NAMALWA (cell line): ENCODE data around the gene ATP11C.
"Not testable (repeated sequence)": the region's sequence is repeated elsewhere in the genome, so short reads cannot be mapped to it uniquely, and the experiment has no call there.

ENCODE experiments used
- DNase-seq: peaks from one replicate; pipeline ENCODE4 v3.0.0-alpha.2; 2015; ENCODE audit warnings: low spot score

ATP11C gene

GRCh38 chrX:139856826-139857225 lies 76.0 kb downstream of the ATP11C start:
- not testable (repeated sequence) for DNase-seq

GRCh38 chrX:139851730-139852129 lies 81.1 kb downstream of the ATP11C start:
- no peak for DNase-seq

GRCh38 chrX:139850968-139851367 lies 81.9 kb downstream of the ATP11C start:
- DNase-seq = no peak

GRCh38 chrX:139844884-139845283 lies 88.0 kb downstream of the ATP11C start:
- no peak for DNase-seq

- no peak for DNase-seq
Observed at GRCh38 chrX:139844163-139844562, 88.7 kb downstream of the ATP11C start.

- no peak for DNase-seq
Observed at GRCh38 chrX:139842326-139843185, 90.3 kb downstream of the ATP11C start.

GRCh38 chrX:139836335-139836734 lies 96.5 kb downstream of the ATP11C start:
- not testable (repeated sequence) for DNase-seq

GRCh38 chrX:139834879-139835278 lies 98.0 kb downstream of the ATP11C start:
- no peak for DNase-seq

- no peak for DNase-seq
Observed at GRCh38 chrX:139832718-139833309, 100.0 kb downstream of the ATP11C start.

GRCh38 chrX:139831675-139832456 lies 101.0 kb downstream of the ATP11C start:
- DNase-seq = peak; percentile 25

GRCh38 chrX:139831017-139831416 lies 101.8 kb downstream of the ATP11C start:
- DNase-seq = no peak

- DNase-seq = no peak
Observed at GRCh38 chrX:139828830-139829229, 104.0 kb downstream of the ATP11C start.

- DNase-seq = no peak
Observed at GRCh38 chrX:139828033-139828432, 104.8 kb downstream of the ATP11C start.

- no peak for DNase-seq
Observed at GRCh38 chrX:139826065-139827044, 106.5 kb downstream of the ATP11C start.

- DNase-seq = no peak
Observed at GRCh38 chrX:139825618-139826017, 107.2 kb downstream of the ATP11C start.

- DNase-seq = no peak
Observed at GRCh38 chrX:139823806-139824205, 109.0 kb downstream of the ATP11C start.

- no peak for DNase-seq
Observed at GRCh38 chrX:139820358-139820984, 112.4 kb downstream of the ATP11C start.

GRCh38 chrX:139816204-139816603 lies 116.6 kb downstream of the ATP11C start:
- no peak for DNase-seq

GRCh38 chrX:139815771-139816170 lies 117.1 kb downstream of the ATP11C start:
- no peak for DNase-seq

GRCh38 chrX:139811942-139812629 lies 120.8 kb downstream of the ATP11C start:
- DNase-seq = peak; percentile 3
